Activated CD8-positive, alpha-beta memory T cell treated with anti-CD3 and anti-CD28 coated beads for 4 hours (primary cell): ENCODE measurements around the gene CYP26A1.

Source experiments
- DNase-seq, 2 donors: peaks; one replicate each; pipeline ENCODE4 v3.0.0-alpha.2; 2020; ENCODE audit warnings: low read depth in 2 of 2

The CYP26A1 gene

GRCh38 chr10:93123766-93124165 lies 50.1 kb downstream of the CYP26A1 start:
- no peak for DNase-seq

GRCh38 chr10:93124580-93125318 lies 51.1 kb downstream of the CYP26A1 start:
- DNase-seq: no peak

- no peak for DNase-seq
Measured at GRCh38 chr10:93125966-93126365, 52.3 kb downstream of the CYP26A1 start.

GRCh38 chr10:93126483-93127052 lies 52.9 kb downstream of the CYP26A1 start:
- no peak for DNase-seq
